ENCODE results near the gene ANO9. TPM values are rescaled to one million over a fixed set of nuclear protein-coding genes. Genes with fewer than 3 reads are reported as not detected.

ANO9 gene
- total and polyA plus RNA-seq, 8 donors = 4.0 to 28.0 (median 8.0) TPM

GRCh38 chr11:398826-399225 lies 43.0 kb downstream of the ANO9 start:
- intact Hi-C loops (cut with DNase I) = no loop called here
- DNase-seq (no peak), ATAC-seq (no peak)
- Histone ChIP-seq H3K36me3 (peaks cover 0 to 8% of the 10 kb centered on the region in 2 donors), H3K4me1 (peaks cover 0 to 13% of the 10 kb centered on the region in 2 donors), H3K27ac (no peak overlapping the region), H3K27me3 (peaks cover 0 to 13% of the 10 kb centered on the region in 2 donors), H3K9me3 (peaks cover 0 to 5% of the 10 kb centered on the region in 2 donors), H3K4me3 (no peak overlapping the region)
- no peak for TF ChIP-seq CTCF (IDR thresholded peaks at IDR 0.05)

- ATAC-seq (peak; percentile 36), DNase-seq (peak in 2 of 4 donors; percentile 61 to 78)
- peak; percentile 20 to 26 for TF ChIP-seq CTCF (IDR thresholded peaks at IDR 0.05)
- H3K36me3 ChIP-seq = peaks cover 0 to 5% of the 10 kb centered on the region in 2 donors
- intact Hi-C loops (cut with DNase I) = no loop called here
- peaks cover 0 to 13% of the 10 kb centered on the region in 2 donors for H3K4me1 ChIP-seq
- H3K27me3 ChIP-seq = peaks cover 0 to 13% of the 10 kb centered on the region in 2 donors
- no peak overlapping the region for H3K27ac ChIP-seq
- peaks cover 0 to 5% of the 10 kb centered on the region in 2 donors for H3K9me3 ChIP-seq
- peak overlapping the region; percentile 17 for H3K4me3 ChIP-seq
Measured at GRCh38 chr11:396948-397548, 44.8 kb downstream of the ANO9 start.

- Histone ChIP-seq H3K27ac (no peak overlapping the region), H3K4me1 (peaks cover 0 to 13% of the 10 kb centered on the region in 2 donors), H3K4me3 (peak overlapping the region in 1 of 2 donors; percentile 17), H3K36me3 (peaks cover 0 to 5% of the 10 kb centered on the region in 2 donors), H3K27me3 (peaks cover 0 to 13% of the 10 kb centered on the region in 2 donors), H3K9me3 (peaks cover 0 to 5% of the 10 kb centered on the region in 2 donors)
- ATAC-seq (no peak), DNase-seq (peak in 1 of 4 donors; percentile 30)
- no peak for TF ChIP-seq CTCF (IDR thresholded peaks at IDR 0.05)
- intact Hi-C loops (cut with DNase I) = no loop called here
Measured at GRCh38 chr11:396511-396947, 45.3 kb downstream of the ANO9 start.

GRCh38 chr11:395866-396265 lies 45.9 kb downstream of the ANO9 start:
- Histone ChIP-seq H3K9me3 (peaks cover 0 to 5% of the 10 kb centered on the region in 2 donors), H3K27ac (no peak overlapping the region), H3K4me1 (peaks cover 0 to 13% of the 10 kb centered on the region in 2 donors), H3K36me3 (peaks cover 0 to 5% of the 10 kb centered on the region in 2 donors), H3K4me3 (peak overlapping the region in 1 of 2 donors; percentile 45), H3K27me3 (peaks cover 0 to 13% of the 10 kb centered on the region in 2 donors)
- no peak for DNase-seq
- no peak for ATAC-seq
- intact Hi-C loops (cut with DNase I) = no loop called here
- TF ChIP-seq CTCF (IDR thresholded peaks at IDR 0.05) = no peak

GRCh38 chr11:394858-395655 lies 46.8 kb downstream of the ANO9 start:
- Histone ChIP-seq H3K4me3 (peak overlapping the region; percentile 16 to 45), H3K27me3 (peaks cover 0 to 13% of the 10 kb centered on the region in 2 donors), H3K27ac (no peak overlapping the region), H3K9me3 (peaks cover 0 to 2% of the 10 kb centered on the region in 2 donors), H3K4me1 (peaks cover 0 to 13% of the 10 kb centered on the region in 2 donors), H3K36me3 (peaks cover 0 to 5% of the 10 kb centered on the region in 2 donors)
- TF ChIP-seq CTCF (IDR thresholded peaks at IDR 0.05) = no peak
- ATAC-seq (no peak), DNase-seq (no peak)
- intact Hi-C loops (cut with DNase I) = no loop called here

Data from left lung (tissue), 10 donors.